C4-2B (cell line): ENCODE data around the gene KIF4A.

Experiments used
- ZFX ChIP-seq: fragments of 450-650 bp; IDR thresholded peaks from 2 replicates; pipeline ENCODE4 v1.6.1; 2017
- TF ChIP-seq, protein P1 (sequence below): fragments of 450-650 bp; conservative IDR thresholded peaks from 2 replicates; pipeline ENCODE4 v1.5.1; 2017; ENCODE audit warnings: mild to moderate bottlenecking

DNA sequence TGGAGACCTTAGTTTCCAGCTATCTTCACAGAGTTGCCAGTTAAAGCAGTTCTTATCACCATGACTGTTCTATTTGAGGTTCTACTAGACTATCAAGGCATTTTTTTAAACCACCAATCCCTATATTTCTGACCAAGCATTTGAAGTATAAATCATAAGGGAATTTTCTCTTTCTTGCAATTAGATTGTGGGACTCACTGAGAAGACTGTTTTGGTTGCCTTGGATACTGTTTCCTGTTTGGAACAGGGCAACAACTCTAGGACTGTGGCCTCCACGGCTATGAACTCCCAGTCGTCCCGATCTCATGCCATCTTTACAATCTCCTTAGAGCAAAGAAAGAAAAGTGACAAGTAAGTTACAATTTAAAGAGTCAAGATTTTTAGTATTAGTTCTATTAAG, 11.8 kb downstream of the KIF4A start:
- TF ChIP-seq, protein P1, sequence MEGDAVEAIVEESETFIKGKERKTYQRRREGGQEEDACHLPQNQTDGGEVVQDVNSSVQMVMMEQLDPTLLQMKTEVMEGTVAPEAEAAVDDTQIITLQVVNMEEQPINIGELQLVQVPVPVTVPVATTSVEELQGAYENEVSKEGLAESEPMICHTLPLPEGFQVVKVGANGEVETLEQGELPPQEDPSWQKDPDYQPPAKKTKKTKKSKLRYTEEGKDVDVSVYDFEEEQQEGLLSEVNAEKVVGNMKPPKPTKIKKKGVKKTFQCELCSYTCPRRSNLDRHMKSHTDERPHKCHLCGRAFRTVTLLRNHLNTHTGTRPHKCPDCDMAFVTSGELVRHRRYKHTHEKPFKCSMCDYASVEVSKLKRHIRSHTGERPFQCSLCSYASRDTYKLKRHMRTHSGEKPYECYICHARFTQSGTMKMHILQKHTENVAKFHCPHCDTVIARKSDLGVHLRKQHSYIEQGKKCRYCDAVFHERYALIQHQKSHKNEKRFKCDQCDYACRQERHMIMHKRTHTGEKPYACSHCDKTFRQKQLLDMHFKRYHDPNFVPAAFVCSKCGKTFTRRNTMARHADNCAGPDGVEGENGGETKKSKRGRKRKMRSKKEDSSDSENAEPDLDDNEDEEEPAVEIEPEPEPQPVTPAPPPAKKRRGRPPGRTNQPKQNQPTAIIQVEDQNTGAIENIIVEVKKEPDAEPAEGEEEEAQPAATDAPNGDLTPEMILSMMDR: no peak
- no peak for TF ChIP-seq ZFX
